Smooth muscle cell of the brain vasculature (primary cell): ENCODE measurements around the gene STRN4.
"Not testable (repeated sequence)": the region's sequence is repeated elsewhere in the genome, so short reads cannot be mapped to it uniquely, and the experiment has no call there.

Source experiments
- DNase-seq: peaks from one replicate; pipeline ENCODE4 v3.0.0-alpha.2; 2012; ENCODE audit warnings: low read depth, low spot score

The STRN4 gene

DNA sequence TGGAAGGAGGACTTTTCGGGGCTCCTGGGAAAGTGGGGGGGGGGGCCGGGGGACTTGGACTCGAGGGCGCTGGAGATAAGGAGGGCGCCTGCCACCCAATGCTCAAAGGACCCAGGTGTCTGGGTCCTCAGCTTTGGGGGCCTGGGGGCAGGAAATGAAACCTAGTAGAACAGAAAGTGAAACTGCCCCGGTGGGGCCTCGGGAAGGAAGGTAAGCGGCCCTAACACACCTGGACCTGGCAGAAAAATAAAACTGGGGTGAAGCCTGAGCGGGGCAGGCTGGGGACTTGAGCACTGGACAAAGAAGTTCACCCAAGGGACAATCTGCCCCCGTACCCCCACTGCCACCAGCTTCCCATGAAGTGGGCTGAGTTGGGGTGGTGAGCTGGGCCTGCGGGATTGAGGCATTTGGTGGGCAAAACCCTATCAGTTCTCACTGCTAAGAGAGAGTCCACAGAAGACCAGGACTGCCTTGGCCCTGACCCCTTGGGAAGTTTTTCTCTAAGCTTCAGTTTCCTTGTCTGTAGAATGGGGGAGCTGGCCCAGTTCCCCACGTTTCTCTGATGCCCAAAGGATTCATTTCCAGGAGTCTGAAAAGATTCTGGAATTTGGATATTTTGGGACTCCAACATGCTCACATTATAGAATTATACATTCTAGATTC lies 31.7 kb downstream of the STRN4 start:
- no peak for DNase-seq

DNA sequence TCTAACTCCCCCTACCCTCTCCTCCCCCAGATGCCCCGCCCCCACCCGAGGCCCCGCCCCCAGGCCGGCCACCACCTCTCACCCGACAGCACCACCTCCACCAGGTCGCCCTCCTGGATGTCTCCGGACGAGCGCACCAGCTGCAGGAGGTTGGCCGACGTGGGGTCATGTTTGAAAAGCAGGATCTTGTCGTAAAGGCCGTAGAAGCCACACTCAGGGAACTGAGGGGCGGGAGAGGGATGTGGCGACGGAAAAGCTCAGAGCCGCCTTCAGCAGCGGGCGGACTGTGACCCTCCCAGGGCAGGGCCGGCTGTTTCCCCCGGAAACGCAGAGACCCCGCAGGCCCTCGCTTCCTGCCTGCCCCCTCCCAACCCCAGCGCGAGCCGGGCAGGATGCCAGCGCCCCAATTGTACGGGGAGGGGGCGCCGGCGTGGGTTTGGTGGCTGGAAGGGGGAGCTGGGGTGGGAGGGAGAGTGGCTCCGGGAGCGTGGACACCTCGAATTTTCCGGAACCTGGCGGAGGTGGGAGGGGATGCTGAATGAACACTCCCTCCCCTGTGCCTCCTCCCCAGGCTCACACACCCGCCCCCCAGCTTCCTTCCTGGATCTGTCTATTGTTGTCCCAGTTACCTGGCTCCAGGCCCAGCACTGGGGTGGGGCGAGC lies 32.3 kb downstream of the STRN4 start:
- no peak for DNase-seq

GRCh38 chr19:46712768-46713338 lies 33.4 kb downstream of the STRN4 start:
- DNase-seq = not testable (repeated sequence)

GRCh38 chr19:46710687-46711086 lies 35.6 kb downstream of the STRN4 start:
- DNase-seq = no peak

DNA sequence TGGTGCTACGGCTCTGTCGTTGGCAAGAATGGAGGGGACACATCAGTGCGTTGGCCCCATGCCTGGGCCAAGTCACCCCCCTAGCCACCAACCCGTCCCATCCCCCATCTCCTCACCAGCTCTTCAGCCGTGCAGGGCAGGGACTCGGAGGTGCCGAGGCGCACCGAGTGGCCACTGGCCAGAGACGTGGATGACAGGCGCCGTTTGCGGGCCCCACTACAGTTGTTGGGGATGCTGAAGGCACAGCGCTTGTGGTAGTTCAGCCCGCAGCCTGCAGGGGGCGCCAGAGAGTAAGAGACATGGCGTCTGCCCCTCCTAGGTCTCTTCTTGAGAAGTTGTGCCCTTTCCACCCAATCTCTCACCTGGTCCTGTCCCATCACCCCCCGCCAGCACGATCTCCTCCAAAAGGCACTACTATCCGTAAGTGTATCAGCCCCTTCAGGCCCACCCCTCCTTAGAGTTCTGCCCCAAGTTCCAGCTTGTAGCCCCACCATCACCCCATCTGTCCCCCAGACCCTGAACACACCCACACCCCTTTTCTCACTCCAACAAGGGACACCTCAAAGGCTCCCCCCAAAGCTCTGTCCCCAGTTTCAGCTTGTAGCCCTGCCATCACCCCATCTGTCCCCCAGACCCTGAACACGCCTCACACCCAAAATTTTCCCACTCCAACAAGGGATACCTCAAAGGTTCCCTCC lies 41.7 kb downstream of the STRN4 start:
- DNase-seq = no peak

DNA sequence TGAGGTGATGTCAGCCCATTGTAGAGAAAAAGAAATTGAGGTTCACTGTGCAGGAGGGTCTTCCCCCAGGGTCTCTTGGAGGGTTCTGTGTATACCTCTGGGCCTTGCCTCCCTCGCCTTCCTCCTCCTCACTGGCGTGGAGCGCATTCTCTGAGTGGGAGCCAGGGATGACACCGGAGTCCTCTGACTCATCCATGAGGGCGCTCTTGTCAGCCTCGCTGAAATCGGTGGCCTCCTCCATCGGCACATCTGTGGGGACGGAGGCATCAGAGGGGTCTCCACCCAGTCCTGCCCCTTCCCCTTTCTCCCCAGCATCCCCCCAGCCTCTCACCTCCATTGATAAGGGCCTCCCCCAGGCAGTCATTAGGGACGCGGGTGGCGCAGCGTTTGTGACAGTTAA lies 45.5 kb downstream of the STRN4 start:
- DNase-seq = no peak

DNA sequence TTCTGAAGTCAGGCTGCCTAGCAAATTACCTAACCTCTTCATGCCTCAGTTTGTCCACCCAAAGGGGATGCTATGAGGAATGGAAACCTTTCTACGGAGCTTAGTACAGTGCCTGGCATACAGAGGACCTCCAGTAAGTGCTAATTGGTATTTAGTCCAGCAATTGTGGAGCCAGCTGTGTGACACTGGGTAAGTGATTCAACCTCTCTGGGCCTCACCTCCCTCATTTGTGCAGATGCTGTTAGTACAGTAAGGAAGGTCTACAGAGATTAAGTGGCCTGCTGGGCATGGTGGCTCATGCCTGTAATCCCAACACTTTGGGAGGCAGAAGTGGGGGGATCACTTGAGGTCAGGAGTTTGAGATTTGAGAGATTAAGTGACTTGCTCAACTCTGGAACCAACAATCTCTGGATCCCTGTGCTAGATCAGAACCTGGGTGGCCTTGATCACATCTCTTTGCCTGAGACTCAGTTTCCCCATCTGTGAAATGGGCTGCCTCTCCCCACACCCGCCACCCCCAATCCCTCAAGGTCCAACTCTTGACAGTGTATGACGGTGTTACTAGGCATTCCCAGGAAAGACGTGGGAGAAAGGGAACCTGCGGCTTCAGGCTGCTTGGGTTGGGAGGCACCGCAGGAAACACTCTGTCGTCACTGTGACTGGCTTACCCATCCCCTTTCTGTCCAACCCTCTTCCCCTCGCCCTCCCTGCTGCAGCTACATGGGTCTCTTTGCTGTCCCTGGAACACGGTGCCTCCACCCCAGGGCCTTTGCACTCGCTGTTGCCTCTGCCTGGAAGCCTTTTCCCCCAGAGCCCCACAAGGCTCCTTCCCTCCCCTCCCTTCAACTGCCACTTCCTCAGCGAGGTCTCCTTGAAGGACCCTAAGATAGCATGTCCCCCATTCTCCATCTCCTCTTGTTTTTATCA lies 47.6 kb downstream of the STRN4 start:
- DNase-seq = no peak

- no peak for DNase-seq
These were observed 48.9 kb downstream of the STRN4 start for GRCh38 chr19:46697204-46697960.

- DNase-seq = no peak
These were observed 49.4 kb downstream of the STRN4 start for GRCh38 chr19:46696866-46697203.

DNA sequence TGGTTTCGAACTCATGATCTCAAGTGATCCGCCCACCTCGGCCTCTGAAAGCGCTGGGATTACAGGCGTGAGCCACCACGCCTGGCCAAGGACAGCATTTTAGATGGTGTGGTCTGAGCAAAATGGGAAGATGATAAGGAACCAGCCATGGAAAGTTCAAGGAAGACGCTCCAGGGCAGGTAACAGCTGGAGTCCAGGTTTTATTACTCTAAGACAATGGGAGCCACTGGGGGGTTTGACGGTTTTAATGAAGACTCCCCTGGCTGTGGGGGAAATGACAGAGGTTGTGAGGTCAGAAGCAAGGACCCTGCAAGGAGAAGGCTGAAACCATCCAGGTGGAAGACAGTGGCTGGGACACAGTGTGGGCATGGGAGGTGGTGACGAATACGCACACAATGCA lies 50.2 kb downstream of the STRN4 start:
- DNase-seq = no peak

- DNase-seq = no peak
These were observed 52.5 kb downstream of the STRN4 start for GRCh38 chr19:46693760-46694159.

GRCh38 chr19:46692918-46693722 lies 53.1 kb downstream of the STRN4 start:
- no peak for DNase-seq

DNA sequence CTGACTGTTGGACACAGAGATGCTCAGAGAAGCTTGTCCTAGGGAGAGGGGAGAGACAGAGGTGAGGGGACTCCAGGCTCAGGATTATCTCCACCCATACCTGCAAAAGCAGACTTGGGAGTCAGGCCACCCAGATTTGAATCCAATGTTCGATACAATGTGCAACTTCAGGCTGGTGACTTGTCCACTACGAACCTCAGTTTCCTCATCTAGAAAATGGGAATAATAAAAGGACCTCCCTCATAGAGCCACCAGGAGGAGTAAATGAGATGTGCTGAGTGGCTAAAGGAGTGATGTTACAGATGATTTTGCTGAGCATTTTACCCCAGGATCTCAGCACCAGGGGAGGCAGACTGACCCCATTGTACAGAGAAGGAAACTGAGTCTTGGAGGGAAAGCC lies 54.3 kb downstream of the STRN4 start:
- DNase-seq = no peak

DNA sequence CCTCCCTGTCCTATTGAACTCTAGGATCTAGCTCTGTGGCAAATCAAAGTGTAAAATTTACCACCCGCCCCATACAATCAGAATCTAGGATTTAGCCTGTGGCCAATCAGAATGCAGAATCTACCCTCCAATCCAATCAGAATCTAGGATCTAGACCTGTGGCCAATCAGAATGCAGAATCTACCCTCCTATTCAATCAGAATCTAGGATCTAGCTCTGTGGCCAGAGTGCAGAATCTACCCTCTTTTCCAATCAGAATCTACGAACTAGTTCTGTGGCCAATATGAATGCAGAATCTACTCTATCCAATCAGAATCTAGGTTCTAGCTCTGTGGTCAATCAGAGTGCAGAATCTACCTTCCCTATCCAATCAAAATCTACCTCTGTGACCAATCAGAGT lies 55.1 kb downstream of the STRN4 start:
- no peak for DNase-seq

DNA sequence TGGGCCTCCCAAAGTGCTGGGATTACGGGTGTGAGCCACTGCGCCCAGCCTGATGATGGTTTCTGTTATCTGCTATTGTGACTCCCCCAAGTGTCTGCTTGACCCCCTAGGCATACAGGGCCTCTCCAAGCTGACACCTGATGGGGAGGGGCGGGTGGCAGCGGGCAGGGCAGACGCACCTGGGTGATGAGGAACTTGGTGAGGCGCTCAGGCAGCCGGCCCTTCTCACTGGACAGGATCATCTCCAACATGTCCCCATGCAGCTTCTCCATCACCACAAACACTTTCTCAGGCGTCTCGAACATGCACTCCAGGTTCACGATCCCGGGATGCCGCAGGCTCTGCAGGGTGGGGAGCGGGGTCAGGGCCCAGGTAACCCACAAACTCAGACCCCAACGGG lies 56.9 kb downstream of the STRN4 start:
- DNase-seq = no peak

DNA sequence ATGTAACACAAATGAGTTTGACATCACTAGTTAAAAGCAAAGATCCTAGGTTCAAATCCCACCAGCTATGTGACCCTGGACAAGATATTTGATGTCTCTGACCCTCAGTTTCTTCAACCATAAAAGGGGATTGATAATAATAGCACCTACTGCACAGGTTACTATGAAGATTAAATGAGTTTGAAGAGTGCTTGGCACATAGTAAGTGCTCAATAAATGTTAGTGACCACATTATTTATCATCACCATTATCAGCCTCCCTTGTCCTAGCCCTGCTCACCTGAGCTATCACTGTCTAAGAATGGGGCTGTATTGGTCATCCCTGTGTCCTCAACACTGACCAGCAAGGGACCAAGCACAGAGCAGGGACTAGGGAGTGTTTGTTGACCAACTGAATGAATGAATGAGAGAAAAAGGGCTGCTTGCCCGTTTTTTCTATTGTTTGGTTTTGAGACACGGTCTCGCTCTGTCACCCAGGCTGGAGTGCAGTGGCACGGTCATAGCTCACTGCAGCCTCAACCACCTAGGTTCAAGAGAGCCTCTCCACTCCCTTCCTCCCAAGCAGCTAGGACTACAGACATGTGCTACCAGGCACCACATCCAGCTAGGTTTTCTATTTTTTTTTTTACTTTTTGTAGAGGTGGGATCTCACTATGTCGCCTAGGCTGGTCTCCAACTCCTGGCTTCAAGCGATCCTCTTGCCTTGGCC lies 58.7 kb downstream of the STRN4 start:
- DNase-seq = no peak

- DNase-seq = no peak
These were observed 61.1 kb downstream of the STRN4 start for GRCh38 chr19:46685189-46685588.

- no peak for DNase-seq
These were observed 68.0 kb downstream of the STRN4 start for GRCh38 chr19:46678110-46678732.
